Right kidney (tissue), 1 donor: ENCODE measurements around the gene LNX1.
A peak's percentile ranks its signal among the peaks of the same experiment; 100 is the strongest.
"Not testable (repeated sequence)": the region's sequence is repeated elsewhere in the genome, so short reads cannot be mapped to it uniquely, and the experiment has no call there.

Source experiments
- DNase-seq: peaks from one replicate; pipeline ENCODE4 v3.0.0-alpha.2; 2016

The LNX1 gene

DNA sequence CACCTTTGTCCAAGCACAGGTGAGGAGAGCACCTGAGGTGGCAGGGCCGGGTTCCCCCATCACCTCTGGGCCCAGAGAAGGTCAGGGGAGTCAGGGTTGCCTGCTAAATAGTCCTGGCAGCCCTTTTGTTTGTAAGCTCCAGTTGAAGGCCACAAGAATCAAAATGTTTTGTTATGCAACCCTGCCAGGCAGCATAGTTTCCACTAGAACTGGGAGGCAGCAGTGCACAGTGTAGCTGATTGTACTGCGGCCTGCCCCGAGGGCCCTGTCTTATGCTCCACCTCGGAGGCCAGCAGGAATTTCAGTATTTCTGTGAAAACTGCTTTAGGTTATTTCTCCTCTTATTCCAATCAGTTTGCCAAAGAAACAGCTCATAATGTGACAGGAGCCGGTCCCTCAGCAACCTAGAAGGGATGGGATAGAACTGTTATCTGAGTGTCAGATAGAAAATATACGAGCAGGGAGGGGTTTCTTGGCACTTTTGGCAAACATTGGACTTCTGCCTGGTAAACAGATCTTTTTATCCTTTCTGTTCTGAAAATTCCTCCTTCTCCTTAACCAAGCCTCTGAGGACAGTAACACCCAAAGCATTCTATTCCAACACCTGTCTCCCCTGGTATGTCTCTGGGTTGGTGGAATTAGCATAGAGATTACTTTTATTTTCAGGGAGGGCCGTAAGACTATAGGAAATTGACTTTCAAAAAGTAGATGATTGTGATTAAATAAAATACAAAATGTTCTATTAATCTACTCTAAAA lies 93.6 kb downstream of the LNX1 start:
- DNase-seq = peak; percentile 23

- no peak for DNase-seq
These were observed 96.4 kb downstream of the LNX1 start for GRCh38 chr4:53494851-53495250.

DNA sequence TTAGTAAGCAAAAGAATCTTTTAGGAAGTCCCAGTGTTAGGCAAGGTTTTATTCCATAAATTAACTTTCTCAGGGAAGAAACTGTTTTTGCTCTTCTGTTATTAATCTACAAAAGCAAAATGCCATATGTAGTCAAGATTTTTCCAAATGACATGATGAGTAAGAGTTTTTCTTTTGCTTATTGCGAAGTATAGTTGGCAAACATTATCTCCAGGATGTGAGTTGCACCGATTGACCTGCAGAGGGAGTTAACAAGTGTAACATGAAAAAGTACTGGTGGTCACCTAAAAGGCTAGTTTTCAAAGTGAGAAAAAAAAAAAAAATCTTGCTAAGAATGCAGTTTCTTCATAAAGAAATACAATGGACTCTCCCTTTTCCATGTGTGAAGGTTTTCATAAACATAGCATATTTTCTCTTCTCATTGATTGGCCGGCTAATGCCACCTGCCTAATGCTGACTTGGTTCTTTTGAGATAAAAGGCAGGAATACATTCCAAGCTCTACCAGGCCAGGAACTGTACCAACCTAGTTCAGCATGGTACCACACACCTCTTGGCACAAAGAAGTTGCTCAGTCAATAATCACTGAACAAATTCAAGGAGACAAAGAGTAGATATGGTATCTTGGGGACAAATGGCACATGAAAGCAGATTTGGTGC lies 100.2 kb downstream of the LNX1 start:
- peak; percentile 9 for DNase-seq

DNA sequence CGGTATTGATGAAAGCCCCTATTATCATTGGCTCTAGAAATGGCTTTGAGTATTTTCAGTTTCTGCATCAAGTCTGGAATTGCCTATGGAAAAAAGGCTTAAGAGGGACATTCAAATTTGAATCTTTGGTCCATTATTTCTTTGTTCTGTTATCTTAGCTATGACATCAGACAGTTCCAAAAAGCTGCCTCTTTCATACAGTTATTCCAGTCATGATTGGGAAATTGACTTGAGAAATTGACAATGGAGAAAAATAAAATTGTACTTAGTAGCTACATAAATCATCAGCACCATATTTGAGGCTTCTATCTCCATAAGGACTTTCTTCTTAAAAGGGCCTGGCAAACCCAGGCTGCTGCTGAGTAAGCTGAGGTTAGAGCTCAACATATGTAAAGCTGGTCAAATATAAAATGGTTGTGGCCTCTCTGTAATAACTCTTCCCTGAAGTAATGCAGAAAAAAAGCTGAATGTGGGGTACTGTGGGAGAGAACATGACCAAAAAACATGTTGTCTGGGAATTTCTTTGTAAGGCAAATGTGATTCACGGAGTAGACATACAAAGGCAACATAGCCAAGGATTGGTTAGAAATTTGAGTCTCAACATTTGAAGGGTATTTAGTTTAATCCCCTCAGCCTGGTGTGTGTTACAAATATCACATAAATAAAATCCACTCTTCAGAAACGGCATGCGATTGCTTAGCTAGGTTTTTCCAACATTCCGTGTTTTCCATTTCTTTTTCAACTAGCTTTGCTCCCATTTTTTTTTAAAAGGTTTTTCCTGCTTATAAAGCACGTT lies 100.9 kb downstream of the LNX1 start:
- DNase-seq = peak; percentile 15

DNA sequence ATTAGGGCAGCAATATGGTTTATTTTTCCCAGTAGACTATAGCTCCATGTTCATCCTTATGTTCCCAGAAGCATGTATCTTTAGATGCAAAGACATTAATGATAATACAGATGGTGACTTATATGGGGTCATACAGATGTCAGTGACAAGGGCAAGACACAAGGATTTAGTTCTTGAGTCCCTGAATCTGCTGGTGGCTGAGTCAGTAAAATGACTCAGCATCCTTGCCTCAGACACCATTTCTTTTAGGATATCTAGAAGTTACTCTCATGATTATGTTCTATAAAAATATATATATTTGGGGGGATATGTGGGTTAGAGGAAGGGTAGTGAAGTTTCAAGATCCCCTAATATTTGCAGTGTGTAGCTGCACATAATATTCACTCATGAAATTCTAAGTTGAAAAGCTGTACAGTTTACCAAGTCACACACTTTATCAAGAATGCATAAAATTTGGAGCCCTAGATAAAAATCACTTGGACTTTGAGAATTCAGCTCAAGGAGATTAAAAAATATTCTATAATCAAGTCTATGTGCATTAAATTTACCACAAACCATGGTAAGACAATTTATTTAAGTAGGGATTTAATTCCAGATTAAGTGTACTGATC lies 101.9 kb downstream of the LNX1 start:
- no peak for DNase-seq

- no peak for DNase-seq
These were observed 103.5 kb downstream of the LNX1 start for GRCh38 chr4:53487766-53488165.

DNA sequence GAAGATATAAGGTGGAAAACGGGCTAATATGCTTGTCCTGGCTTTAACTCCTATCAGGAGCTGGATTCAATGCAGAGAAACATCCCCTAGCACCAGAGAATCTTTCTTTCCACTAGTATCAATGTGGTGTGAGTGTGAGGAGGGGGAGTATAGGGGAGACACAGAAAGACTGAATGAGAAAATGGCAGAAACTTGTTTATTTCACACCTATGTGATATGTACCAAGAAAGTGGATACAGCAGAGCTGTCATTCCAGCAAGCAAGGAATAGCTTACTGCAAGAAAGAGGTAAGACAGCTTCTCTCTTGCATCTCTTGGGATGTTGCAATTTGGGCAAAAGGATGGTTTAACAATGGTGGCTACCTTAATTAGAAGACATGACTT lies 105.6 kb downstream of the LNX1 start:
- DNase-seq = no peak

- no peak for DNase-seq
These were observed 106.2 kb downstream of the LNX1 start for GRCh38 chr4:53484911-53485657.

- no peak for DNase-seq
These were observed 108.0 kb downstream of the LNX1 start for GRCh38 chr4:53483250-53483649.

- DNase-seq = no peak
These were observed 109.7 kb downstream of the LNX1 start for GRCh38 chr4:53481586-53481985.

GRCh38 chr4:53480909-53481308 lies 110.4 kb downstream of the LNX1 start:
- no peak for DNase-seq

DNA sequence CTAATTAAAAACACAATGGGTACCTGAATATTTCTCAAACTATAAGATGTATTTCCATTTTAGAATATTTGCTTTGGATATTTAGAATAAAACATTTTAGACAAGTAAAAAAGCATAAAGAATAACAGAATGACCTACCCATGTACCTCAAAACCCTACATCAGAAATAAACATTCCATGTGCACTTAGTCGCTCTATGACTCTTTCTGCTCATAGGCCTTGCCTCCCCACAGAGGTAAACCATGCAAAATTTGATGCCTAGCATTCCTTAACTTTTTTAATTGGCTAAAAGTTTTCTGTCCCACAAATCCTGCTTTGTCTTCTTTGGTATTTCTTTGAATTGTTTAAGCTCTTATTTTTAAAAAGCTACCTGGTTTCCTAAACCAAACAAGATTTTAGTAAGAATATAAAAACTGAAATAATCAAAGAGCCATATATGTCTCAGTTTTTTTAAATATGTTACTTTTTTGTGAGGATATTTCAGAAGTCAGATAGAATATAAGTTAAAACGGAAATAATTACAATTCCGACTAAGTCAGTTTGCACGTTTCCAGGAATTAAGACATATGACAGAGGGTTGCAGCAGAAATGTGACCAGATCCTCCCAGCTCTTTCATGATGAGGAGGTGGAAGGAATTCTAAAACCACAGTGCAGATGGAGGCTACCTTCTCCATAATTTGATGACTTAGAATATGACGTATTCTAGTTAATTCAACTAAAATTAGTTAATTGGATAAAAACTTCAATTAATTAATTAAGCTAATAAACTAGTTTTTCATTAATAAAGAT lies 111.4 kb downstream of the LNX1 start:
- no peak for DNase-seq

- DNase-seq = no peak
These were observed 112.4 kb downstream of the LNX1 start for GRCh38 chr4:53478671-53479456.

- no peak for DNase-seq
These were observed 113.7 kb downstream of the LNX1 start for GRCh38 chr4:53477636-53478035.

DNA sequence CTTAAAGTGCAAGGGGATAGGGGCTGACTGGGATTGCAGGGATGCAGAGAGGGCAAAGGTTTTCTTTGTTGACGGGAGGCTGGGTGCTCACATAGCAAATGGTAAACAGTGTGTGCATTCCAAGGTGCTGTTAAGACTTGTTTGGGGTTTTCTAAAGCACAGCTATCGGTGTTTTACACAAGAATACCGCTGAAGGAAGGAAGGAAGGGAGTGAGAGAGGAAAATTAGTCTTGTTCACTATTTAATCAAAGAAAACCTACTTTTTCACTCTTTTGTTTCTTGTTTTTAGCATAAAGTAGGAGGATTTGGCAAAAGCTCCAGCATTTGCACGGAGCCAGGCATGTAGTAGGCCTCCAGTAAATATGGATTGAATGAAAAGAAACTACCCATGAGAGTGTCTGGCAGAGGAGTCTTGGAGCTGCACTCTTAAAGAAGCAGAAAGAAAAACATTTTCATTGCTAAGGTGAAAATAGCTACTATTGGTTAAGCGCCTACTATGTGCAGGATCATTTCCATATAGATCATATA lies 114.2 kb downstream of the LNX1 start:
- no peak for DNase-seq

DNA sequence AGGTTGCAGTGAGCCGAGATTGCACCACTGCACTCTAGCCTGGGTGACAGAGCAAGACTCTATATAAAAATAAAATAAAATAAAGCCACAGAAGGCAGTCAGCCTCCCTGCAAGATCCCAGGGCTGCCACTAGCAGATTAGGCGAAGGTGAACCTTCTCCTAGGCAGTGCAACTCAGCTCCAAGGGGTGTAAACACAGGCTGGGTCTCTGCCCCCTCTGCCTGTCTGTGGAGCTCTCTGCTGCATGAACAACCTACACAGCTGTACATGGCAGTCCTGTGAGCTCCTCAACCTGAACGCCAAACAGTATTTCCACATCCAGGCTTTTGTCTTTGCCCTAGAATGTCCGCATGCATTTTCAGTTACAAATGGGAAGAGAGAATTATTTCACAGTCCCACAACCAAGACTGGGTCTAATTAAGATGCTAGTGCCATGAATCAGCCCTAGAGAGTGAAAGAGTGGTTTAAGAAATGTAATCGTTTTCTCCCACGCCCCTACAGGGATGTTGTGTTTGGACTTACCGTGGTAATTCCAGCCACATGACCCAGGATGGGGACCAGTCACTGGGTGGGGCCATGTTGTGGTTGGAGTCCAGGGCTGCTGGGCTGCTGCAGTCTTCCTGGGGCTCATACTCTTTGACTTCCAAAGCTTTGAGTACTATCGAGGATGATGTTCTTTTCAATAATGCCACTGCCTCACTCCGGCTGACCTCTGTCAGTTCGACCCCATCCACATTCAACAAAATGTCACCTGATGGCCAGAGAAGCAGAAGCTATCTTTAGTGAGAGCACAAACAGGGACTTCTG lies 114.9 kb downstream of the LNX1 start:
- no peak for DNase-seq

DNA sequence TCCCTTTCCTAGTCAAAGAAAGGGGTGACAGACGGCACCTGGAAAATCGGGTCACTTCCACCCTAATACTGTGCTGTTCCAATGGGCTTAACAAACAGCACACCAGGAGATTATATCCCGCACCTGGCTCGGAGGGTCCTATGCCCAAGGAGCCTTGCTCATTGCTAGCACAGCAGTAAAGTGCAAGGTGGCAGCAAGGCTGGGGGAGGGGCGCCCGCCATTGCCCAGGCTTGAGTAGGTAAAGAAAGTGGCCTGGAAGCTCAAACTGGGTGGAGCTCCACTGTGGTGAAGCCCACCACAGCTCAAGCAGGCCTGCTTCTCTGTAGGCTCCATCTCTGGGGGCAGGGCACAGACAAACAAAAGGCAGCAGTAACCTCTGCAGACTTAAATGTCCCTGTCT lies 124.7 kb downstream of the LNX1 start:
- DNase-seq = not testable (repeated sequence)

DNA sequence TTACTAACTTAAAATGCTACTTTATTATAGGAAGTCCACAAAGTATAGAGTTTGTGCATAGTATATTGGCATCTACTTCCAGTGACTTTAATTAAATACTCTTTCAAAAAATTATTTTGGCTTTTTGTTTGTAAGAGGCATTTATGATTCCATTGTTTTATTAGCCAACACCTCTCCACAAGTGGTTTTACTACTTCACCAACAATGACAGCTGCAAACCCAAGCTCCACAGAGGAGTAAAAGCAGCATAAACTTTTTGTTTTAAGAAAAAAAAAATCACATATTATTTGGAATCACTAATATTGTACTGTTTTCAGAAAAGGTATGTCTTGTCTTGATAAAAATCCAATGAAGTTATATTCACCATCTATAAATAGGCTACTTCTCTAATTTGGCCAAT lies 125.4 kb downstream of the LNX1 start:
- no peak for DNase-seq

GRCh38 chr4:53465281-53465680 lies 126.0 kb downstream of the LNX1 start:
- no peak for DNase-seq
